ENCODE measurements around the gene OSBP2. TPM values are rescaled to one million over a fixed set of nuclear protein-coding genes. Genes with fewer than 3 reads are reported as not detected.

OSBP2 gene
- total and polyA plus RNA-seq, 2 of the 13 experiments (the other 11 are each of a cell fraction or from before 2014, with no cell fraction given), result 5.0 to 7.7 TPM

GRCh38 chr22:30877662-30878515 is 183.2 kb downstream of the OSBP2 start (continued):
- TF ChIP-seq ZNF124 (CRISPR knock-in tag; IDR thresholded peaks at IDR 0.05) (no peak), ZC3H4 (CRISPR knock-in tag; IDR thresholded peaks at IDR 0.05; ENCODE audit: borderline replicate concordance) (no peak), HOXA3 (CRISPR knock-in tag; IDR thresholded peaks at IDR 0.05) (no peak), ZNF30 (CRISPR knock-in tag; IDR thresholded peaks at IDR 0.05) (no peak), IRF2 (CRISPR knock-in tag; IDR thresholded peaks at IDR 0.05) (no peak), ZNF790 (CRISPR knock-in tag; IDR thresholded peaks at IDR 0.05; ENCODE audit: borderline replicate concordance) (no peak), ZMYM3 (CRISPR knock-in tag; IDR thresholded peaks at IDR 0.05) (no peak), CHD2 (IDR thresholded peaks at IDR 0.05; ENCODE audit: low read depth, low read length) (no peak), NFRKB (IDR thresholded peaks at IDR 0.05) (no peak), CREBL2 (CRISPR knock-in tag; IDR thresholded peaks at IDR 0.05; ENCODE audit: borderline replicate concordance) (no peak), ZBTB1 (CRISPR knock-in tag; IDR thresholded peaks at IDR 0.05; ENCODE audit: borderline replicate concordance) (no peak)

GRCh38 chr22:30878516-30879414 is 184.1 kb downstream of the OSBP2 start:
- no peak overlapping the region for H3K27ac ChIP-seq (ENCODE audit: extremely low read length, insufficient read depth, low read length)
- no peak overlapping the region for H2AFZ ChIP-seq (ENCODE audit: low read length)
- peak overlapping the region; percentile 43; the same call in 1 of the 2 replicates for H3K9ac ChIP-seq (ENCODE audit: insufficient read depth, low read depth, low read length)
- no peaks in the 10 kb centered on the region for H3K36me3 ChIP-seq (replicated peaks in 1 of 2; ENCODE audit: control insufficient read depth in 1 of 2, insufficient read depth in 2 of 2, low read length in 2 of 2)
- H3K79me2 ChIP-seq (ENCODE audit: insufficient read depth, low read length), result no peaks in the 10 kb centered on the region
- no peak for FAIRE-seq
- 27% methylated on average over 9 of the region's 16 CpGs for WGBS (ENCODE audit: low lambda C conversion rate)
- no peaks in the 10 kb centered on the region for H3K9me3 ChIP-seq (ENCODE audit: low read length)
- in situ Hi-C loops (cut with HindIII; ENCODE audit: extremely low pct_ligation_motif_present, low pct_unique_long_range_greater_than_20kb), result no loop called here
- peak overlapping the region in 1 of 3 experiments; percentile 40; a peak in 1 of 6 replicates for H3K4me3 ChIP-seq (replicated peaks in 1 of 3; ENCODE audit: insufficient read depth in 1 of 3, low read depth in 2 of 3, low read length in 3 of 3)
- POLR2A ChIA-PET, result no interaction called here
- H3K4me1 ChIP-seq (ENCODE audit: insufficient read depth, low read length), result peaks cover 58% of the 10 kb centered on the region
- intact Hi-C loops (cut with micrococcal nuclease; ENCODE audit: unreplicated experiment), result no loop called here
- H3K27me3 ChIP-seq (ENCODE audit: control insufficient read depth in 1 of 2, insufficient read depth in 2 of 2, low read length in 2 of 2), result peaks cover 3 to 21% of the 10 kb centered on the region in 2 experiments; a peak in 3 of 5 replicates
- CTCF ChIA-PET (ENCODE audit: low intra/inter-chr PET ratio, low total read pairs), result no interaction called here
- H4K20me1 ChIP-seq (ENCODE audit: insufficient read depth, low read length), result no peaks in the 10 kb centered on the region
- no TSS peak for BruUV-seq (replicated peaks)
- peak; percentile 28 for DNase-seq (ENCODE audit: low spot score)
- peak overlapping the region; percentile 57 for H3K4me2 ChIP-seq (ENCODE audit: low read depth, low read length)
- peak; percentile 7; the same call in 2 of the 3 replicates for ATAC-seq
- TF ChIP-seq ZNF282 (IDR thresholded peaks at IDR 0.05; ENCODE audit: partially characterized antibody), result no peak
- TF ChIP-seq HNRNPUL1 (IDR thresholded peaks at IDR 0.05; ENCODE audit: low read depth, low read length), result no peak
- no peak for TF ChIP-seq ZNF556 (CRISPR knock-in tag; IDR thresholded peaks at IDR 0.05; ENCODE audit: borderline replicate concordance)
- no peak; the same call in 1 of the 2 replicates for TF ChIP-seq MAX (IDR thresholded peaks at IDR 0.05)
- TF ChIP-seq ZNF709 (CRISPR knock-in tag; IDR thresholded peaks at IDR 0.05), result no peak
- TF ChIP-seq ZNF572 (CRISPR knock-in tag; IDR thresholded peaks at IDR 0.05), result no peak
- TF ChIP-seq TARDBP (CRISPR knock-in tag; IDR thresholded peaks at IDR 0.05), result no peak
- no peak for TF ChIP-seq ZNF451 (CRISPR knock-in tag; IDR thresholded peaks at IDR 0.05)
- TF ChIP-seq PATZ1 (CRISPR knock-in tag; IDR thresholded peaks at IDR 0.05), result peak; percentile 49; the same call in 1 of the 2 replicates
- no peak for TF ChIP-seq ZNF138 (CRISPR knock-in tag; IDR thresholded peaks at IDR 0.05; ENCODE audit: low read depth)
